Right ventricle myocardium inferior (tissue), 1 donor: ENCODE data around the gene TPRKB. TPM values are rescaled to one million over a fixed set of nuclear protein-coding genes. Genes with fewer than 3 reads are reported as not detected.
"Not testable (repeated sequence)": the region's sequence is repeated elsewhere in the genome, so short reads cannot be mapped to it uniquely, and the experiment has no call there.

ENCODE experiments used
- ATAC-seq: fragments of 200-7000 bp; cut with Tn5 transposase; one replicate; pipeline ENCODE4 v1.9.1; 2020; ENCODE audit warnings: mild to moderate bottlenecking, moderate library complexity
- DNase-seq: peaks from one replicate; pipeline ENCODE4 v3.0.0; 2021; ENCODE audit errors: missing footprints
- intact Hi-C: fragments of 100-400 bp; cut with DNase I; formaldehyde crosslinking; loops from one replicate; pipeline ENCODE4 v1.11.0; 2022
- long read RNA-seq: library from polyadenylated mRNA; unstranded; transcript quantifications from one replicate; pipeline ENCODE4 v2.0.0, GENCODE V29; 2021
- total RNA-seq: library from RNA; stranded (reverse); fragmentation: NEBNext Ultra II Directional; extraction: Animal tissue kit (Norgen Biotek cat#: 25700); gene quantifications from one replicate; pipeline ENCODE4 v1.2.1, GENCODE V29; 2021
- donor health status: DM: no; HTN: yes; CAD: no; lungs with severe emphysema.

The TPRKB gene
- total RNA-seq = 45.9 TPM
- long read RNA-seq, transcript TPRKB-201 (5 exons, 748 nt) = major isoform, 12 of 26 reads
- long read RNA-seq, partial matches to known transcripts = 4 of 26 reads
- long read RNA-seq, other reads (novel, unspliced or antisense) = 6 of 26 reads

- DNase-seq (peak; percentile 97), ATAC-seq (peak; percentile 100)
- intact Hi-C loops = loop anchor here (10.0 kb wide), 1 partner anchor 48 kb away; the partner anchor contains the start of genes C2orf78 and DUSP11
Measured at GRCh38 chr2:73736855-73737779, at the start of gene TPRKB. Gene TPRKB, minus strand, starts transcription at chr2:73737345. Its CDS starts 2,776 bp downstream, at chr2:73734569.

GRCh38 chr2:73783883-73784282 lies 46.7 kb upstream of the TPRKB start, which contains the start of gene C2orf78:
Gene C2orf78, plus strand, starts transcription at chr2:73784183. Its CDS starts 127 bp downstream, at chr2:73784310.
- intact Hi-C loops = loop anchor here (10.0 kb wide), 1 partner anchor 49 kb away; the partner anchor contains the start of gene TPRKB
- not testable (repeated sequence) for DNase-seq, ATAC-seq

- not testable (repeated sequence) for DNase-seq, ATAC-seq
- intact Hi-C loops = loop anchor here (10.0 kb wide), 1 partner anchor 49 kb away; the partner anchor contains the start of gene TPRKB
Measured at GRCh38 chr2:73783402-73783801, 46.3 kb upstream of the TPRKB start.

- ATAC-seq (no peak), DNase-seq (no peak)
- intact Hi-C loops = loop anchor here (10.0 kb wide), 1 partner anchor 45 kb away; the partner anchor contains the start of gene TPRKB
Measured at GRCh38 chr2:73780237-73780582, 43.1 kb upstream of the TPRKB start.

- intact Hi-C loops = loop anchor here (10.0 kb wide), 2 partner anchors 45 to 85 kb away; partner anchors contain the start of gene TPRKB
- ATAC-seq (peak; percentile 100), DNase-seq (peak; percentile 97)
Measured at GRCh38 chr2:73779467-73780236, 42.5 kb upstream of the TPRKB start, which contains the start of gene DUSP11. Gene DUSP11, minus strand, starts transcription at chr2:73780103. Its CDS starts 129 bp downstream, at chr2:73779974.

- not testable (repeated sequence) for DNase-seq, ATAC-seq
- intact Hi-C loops = loop anchor here (10.0 kb wide), 1 partner anchor 84 kb away; no protein-coding TSS in a partner anchor
Measured at GRCh38 chr2:73778867-73779466, 41.8 kb upstream of the TPRKB start.

GRCh38 chr2:73776869-73777519 lies 39.8 kb upstream of the TPRKB start:
- no peak for ATAC-seq
- intact Hi-C loops = loop anchor here (10.0 kb wide), 1 partner anchor 82 kb away; no protein-coding TSS in a partner anchor
- no peak for DNase-seq

- DNase-seq (no peak), ATAC-seq (no peak)
- intact Hi-C loops = loop anchor here (10.0 kb wide), 1 partner anchor 82 kb away; no protein-coding TSS in a partner anchor
Measured at GRCh38 chr2:73776381-73776780, 39.2 kb upstream of the TPRKB start.

- intact Hi-C loops = loop anchor here (10.0 kb wide), 1 partner anchor 78 kb away; no protein-coding TSS in a partner anchor
- no peak for ATAC-seq
- DNase-seq = no peak
Measured at GRCh38 chr2:73772819-73773218, 35.7 kb upstream of the TPRKB start.

- ATAC-seq (no peak), DNase-seq (no peak)
- intact Hi-C loops = loop anchor here (10.0 kb wide), 1 partner anchor 76 kb away; no protein-coding TSS in a partner anchor
Measured at GRCh38 chr2:73770725-73771124, 33.6 kb upstream of the TPRKB start.

GRCh38 chr2:73766994-73767393 lies 29.8 kb upstream of the TPRKB start:
- DNase-seq (no peak), ATAC-seq (no peak)
- intact Hi-C loops = no loop called here

GRCh38 chr2:73766349-73766748 lies 29.2 kb upstream of the TPRKB start:
- intact Hi-C loops = no loop called here
- DNase-seq (no peak), ATAC-seq (no peak)

GRCh38 chr2:73764945-73765344 lies 27.8 kb upstream of the TPRKB start:
- no peak for DNase-seq
- intact Hi-C loops = no loop called here
- no peak for ATAC-seq

GRCh38 chr2:73762571-73762970 lies 25.4 kb upstream of the TPRKB start:
- DNase-seq (no peak), ATAC-seq (no peak)
- intact Hi-C loops = no loop called here

GRCh38 chr2:73759904-73760303 lies 22.8 kb upstream of the TPRKB start:
- ATAC-seq (no peak), DNase-seq (no peak)
- intact Hi-C loops = no loop called here

- peak; percentile 92 for ATAC-seq
- DNase-seq = no peak
Measured at GRCh38 chr2:73759285-73759764, 22.2 kb upstream of the TPRKB start.

GRCh38 chr2:73754332-73754731 lies 17.2 kb upstream of the TPRKB start:
- ATAC-seq, intact Hi-C loops, DNase-seq: not testable (repeated sequence)

More at GRCh38 chr2:73759285-73759764, 22.2 kb upstream of the TPRKB start:
- intact Hi-C loops = no loop called here
